ENCODE measurements around the gene PTBP3.

Gene PTBP3

GRCh38 chr9:112212926-112213325 lies 120.5 kb downstream of the PTBP3 start:
- H3K27ac ChIP-seq = no peak overlapping the region
- H3K79me2 ChIP-seq (ENCODE audit: insufficient read depth, low read depth) = no peaks in the 10 kb centered on the region
- H3K9ac ChIP-seq = no peak overlapping the region
- H4K20me1 ChIP-seq (ENCODE audit: insufficient read depth) = no peaks in the 10 kb centered on the region
- H3K4me2 ChIP-seq = no peak overlapping the region
- H2AFZ ChIP-seq (ENCODE audit: low read depth) = no peak overlapping the region
- H3K4me3 ChIP-seq (IDR thresholded peaks at IDR 0.05; ENCODE audit: insufficient read depth, low read depth, low read length) = no peak overlapping the region
- H3K4me1 ChIP-seq (ENCODE audit: low read depth, poor library complexity, severe bottlenecking) = peaks cover 14% of the 10 kb centered on the region
- TF ChIP-seq, protein P1, sequence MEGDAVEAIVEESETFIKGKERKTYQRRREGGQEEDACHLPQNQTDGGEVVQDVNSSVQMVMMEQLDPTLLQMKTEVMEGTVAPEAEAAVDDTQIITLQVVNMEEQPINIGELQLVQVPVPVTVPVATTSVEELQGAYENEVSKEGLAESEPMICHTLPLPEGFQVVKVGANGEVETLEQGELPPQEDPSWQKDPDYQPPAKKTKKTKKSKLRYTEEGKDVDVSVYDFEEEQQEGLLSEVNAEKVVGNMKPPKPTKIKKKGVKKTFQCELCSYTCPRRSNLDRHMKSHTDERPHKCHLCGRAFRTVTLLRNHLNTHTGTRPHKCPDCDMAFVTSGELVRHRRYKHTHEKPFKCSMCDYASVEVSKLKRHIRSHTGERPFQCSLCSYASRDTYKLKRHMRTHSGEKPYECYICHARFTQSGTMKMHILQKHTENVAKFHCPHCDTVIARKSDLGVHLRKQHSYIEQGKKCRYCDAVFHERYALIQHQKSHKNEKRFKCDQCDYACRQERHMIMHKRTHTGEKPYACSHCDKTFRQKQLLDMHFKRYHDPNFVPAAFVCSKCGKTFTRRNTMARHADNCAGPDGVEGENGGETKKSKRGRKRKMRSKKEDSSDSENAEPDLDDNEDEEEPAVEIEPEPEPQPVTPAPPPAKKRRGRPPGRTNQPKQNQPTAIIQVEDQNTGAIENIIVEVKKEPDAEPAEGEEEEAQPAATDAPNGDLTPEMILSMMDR (conservative IDR thresholded peaks at IDR 0.05; ENCODE audit: low read depth, low read length) = no peak
- H3K27me3 ChIP-seq (ENCODE audit: insufficient read depth, low read depth) = no peaks in the 10 kb centered on the region
- H3K36me3 ChIP-seq (ENCODE audit: insufficient read depth) = no peaks in the 10 kb centered on the region

DNA sequence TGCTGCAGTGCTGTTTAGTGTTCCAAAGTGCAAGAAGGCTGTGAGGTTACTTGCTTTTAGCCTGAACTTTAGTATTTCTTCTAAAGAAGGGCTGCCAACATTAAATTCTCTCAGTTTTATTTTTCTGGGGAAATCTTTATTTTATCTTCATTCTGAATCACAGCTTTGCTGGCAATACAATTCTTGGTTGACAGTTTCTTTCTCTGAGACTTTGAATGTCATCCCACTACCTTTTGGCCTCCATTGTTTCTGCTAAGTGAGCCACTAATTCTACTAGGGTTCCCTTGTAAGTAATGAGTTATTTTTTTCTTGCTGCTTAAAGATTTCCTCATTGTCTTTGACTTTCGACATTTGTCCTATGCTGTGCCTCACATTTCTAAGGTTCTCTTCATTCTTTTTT lies 126.0 kb downstream of the PTBP3 start:
- Histone ChIP-seq H3K4me1 (ENCODE audit: low read depth, poor library complexity, severe bottlenecking) (no peaks in the 10 kb centered on the region), H4K20me1 (ENCODE audit: insufficient read depth) (no peaks in the 10 kb centered on the region), H3K4me3 (IDR thresholded peaks at IDR 0.05; ENCODE audit: insufficient read depth, low read depth, low read length) (no peak overlapping the region), H3K36me3 (ENCODE audit: insufficient read depth) (no peaks in the 10 kb centered on the region), H3K27ac (no peak overlapping the region), H3K4me2 (no peak overlapping the region), H2AFZ (ENCODE audit: low read depth) (no peak overlapping the region), H3K9ac (no peak overlapping the region), H3K27me3 (ENCODE audit: insufficient read depth, low read depth) (no peaks in the 10 kb centered on the region), H3K79me2 (ENCODE audit: insufficient read depth, low read depth) (no peaks in the 10 kb centered on the region)
- TF ChIP-seq, protein P1 (conservative IDR thresholded peaks at IDR 0.05; ENCODE audit: low read depth, low read length) = no peak

GRCh38 chr9:112203536-112203935 lies 129.9 kb downstream of the PTBP3 start:
- Histone ChIP-seq H3K27ac (no peak overlapping the region), H2AFZ (ENCODE audit: low read depth) (no peak overlapping the region), H3K4me2 (no peak overlapping the region), H3K9ac (no peak overlapping the region), H4K20me1 (ENCODE audit: insufficient read depth) (no peaks in the 10 kb centered on the region), H3K27me3 (ENCODE audit: insufficient read depth, low read depth) (no peaks in the 10 kb centered on the region), H3K4me1 (ENCODE audit: low read depth, poor library complexity, severe bottlenecking) (no peaks in the 10 kb centered on the region), H3K36me3 (ENCODE audit: insufficient read depth) (no peaks in the 10 kb centered on the region), H3K79me2 (ENCODE audit: insufficient read depth, low read depth) (no peaks in the 10 kb centered on the region), H3K4me3 (IDR thresholded peaks at IDR 0.05; ENCODE audit: insufficient read depth, low read depth, low read length) (no peak overlapping the region)
- TF ChIP-seq, protein P1 (conservative IDR thresholded peaks at IDR 0.05; ENCODE audit: low read depth, low read length) = no peak

GRCh38 chr9:112200711-112201110 lies 132.7 kb downstream of the PTBP3 start:
- no peaks in the 10 kb centered on the region for H3K27me3 ChIP-seq (ENCODE audit: insufficient read depth, low read depth)
- H3K4me2 ChIP-seq = no peak overlapping the region
- no peak overlapping the region for H3K27ac ChIP-seq
- no peak overlapping the region for H2AFZ ChIP-seq (ENCODE audit: low read depth)
- no peaks in the 10 kb centered on the region for H4K20me1 ChIP-seq (ENCODE audit: insufficient read depth)
- H3K36me3 ChIP-seq (ENCODE audit: insufficient read depth) = no peaks in the 10 kb centered on the region
- H3K9ac ChIP-seq = no peak overlapping the region
- H3K4me1 ChIP-seq (ENCODE audit: low read depth, poor library complexity, severe bottlenecking) = no peaks in the 10 kb centered on the region
- H3K4me3 ChIP-seq (IDR thresholded peaks at IDR 0.05; ENCODE audit: insufficient read depth, low read depth, low read length) = no peak overlapping the region
- no peaks in the 10 kb centered on the region for H3K79me2 ChIP-seq (ENCODE audit: insufficient read depth, low read depth)
- TF ChIP-seq, protein P1 (conservative IDR thresholded peaks at IDR 0.05; ENCODE audit: low read depth, low read length) = no peak
